Activated naive CD8-positive, alpha-beta T cell treated with anti-CD3 and anti-CD28 coated beads, Interleukin-2, amount 10 ng/mL, durations not matched to agents 7 days and 5 days (primary cell): ENCODE measurements around the gene CC2D2B. TPM values are rescaled to one million over a fixed set of nuclear protein-coding genes. Genes with fewer than 3 reads are reported as not detected.

ENCODE experiments used
- microRNA-seq: library from miRNA; unstranded; fragments of <30 nt; microRNA quantifications from one replicate; pipeline ENCODE4 v1.2.0, GENCODE V29; 2022
- total RNA-seq, 2 experiments: library from RNA; stranded (reverse); gene quantifications; one replicate each; pipeline ENCODE4 v1.2.3, GENCODE V29; 2021

Gene CC2D2B
- total RNA-seq, 2 experiments from 2014 or later, result 0.48 TPM; not detected in 1

Small RNAs within 50 kb of the gene (microRNA-seq; reads per million reads assigned to microRNA genes)
- gene MIR3157, result 72.3 reads per million, percentile 50 among the genes with 10 or more reads in this experiment

Other genes starting within 250 kb of the CC2D2B start
- gene TCTN3, start 214.0 kb upstream of the CC2D2B start, total RNA-seq, result 10 to 100 TPM; 16.2 to 21.4 TPM
- gene ENTPD1, start 151.8 kb upstream of the CC2D2B start, total RNA-seq, result 10 to 100 TPM; 10.9 to 11.6 TPM
- gene CCNJ, start 135.6 kb downstream of the CC2D2B start, total RNA-seq, result 1 to 10 TPM; 5.2 to 5.6 TPM
- gene ZNF518A, start 222.3 kb downstream of the CC2D2B start, total RNA-seq, result 10 to 100 TPM; 22.0 to 22.7 TPM